GM12874 (cell line): Measurements from ENCODE around the gene CBFA2T3.

ENCODE experiments used
- TF ChIP-seq, protein P1 (sequence below): IDR thresholded peaks from 2 replicates; pipeline ENCODE4 v1.5.1; 2011; ENCODE audit warnings: low read depth, mild to moderate bottlenecking, control low read depth, low read length, moderate library complexity; ENCODE audit not compliant: insufficient read depth

The CBFA2T3 gene

DNA sequence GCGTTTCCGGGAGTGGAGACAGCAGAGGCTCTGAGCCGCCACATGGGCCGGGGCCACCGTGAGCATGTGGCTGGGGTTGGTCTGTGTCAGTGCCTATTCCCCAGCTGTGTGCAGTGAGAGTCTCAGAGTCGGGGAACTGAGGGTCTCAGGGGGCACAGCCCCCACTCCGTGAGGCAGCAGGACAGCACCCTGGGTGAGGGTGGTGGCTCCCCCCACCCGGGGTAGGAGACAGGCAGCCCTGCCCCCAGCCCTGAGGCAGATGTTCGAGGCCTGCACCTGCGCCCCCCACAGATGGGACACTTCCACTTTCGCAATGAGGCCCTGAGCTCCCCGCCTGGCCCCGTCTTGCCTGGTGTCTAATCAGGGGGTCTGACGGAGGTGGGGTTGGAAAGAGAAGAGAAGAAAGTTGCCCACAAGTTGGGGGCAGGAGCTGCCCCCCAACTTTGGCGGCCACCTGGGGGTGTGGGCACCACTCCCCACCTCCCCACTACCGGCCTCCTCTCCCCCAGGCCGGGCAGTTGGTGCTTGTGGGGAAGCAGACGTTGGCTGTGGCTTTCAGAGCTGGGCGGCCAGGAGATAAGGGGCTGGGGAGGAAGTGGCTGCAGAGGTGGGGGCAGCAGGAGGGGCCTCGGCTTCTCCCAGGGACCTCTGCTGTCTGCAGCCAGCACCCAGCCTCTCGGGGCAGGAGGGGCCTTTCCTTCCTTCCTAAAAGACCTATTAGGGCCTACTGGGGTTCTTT lies 1.8 kb upstream of the CBFA2T3 start:
- TF ChIP-seq, protein P1, sequence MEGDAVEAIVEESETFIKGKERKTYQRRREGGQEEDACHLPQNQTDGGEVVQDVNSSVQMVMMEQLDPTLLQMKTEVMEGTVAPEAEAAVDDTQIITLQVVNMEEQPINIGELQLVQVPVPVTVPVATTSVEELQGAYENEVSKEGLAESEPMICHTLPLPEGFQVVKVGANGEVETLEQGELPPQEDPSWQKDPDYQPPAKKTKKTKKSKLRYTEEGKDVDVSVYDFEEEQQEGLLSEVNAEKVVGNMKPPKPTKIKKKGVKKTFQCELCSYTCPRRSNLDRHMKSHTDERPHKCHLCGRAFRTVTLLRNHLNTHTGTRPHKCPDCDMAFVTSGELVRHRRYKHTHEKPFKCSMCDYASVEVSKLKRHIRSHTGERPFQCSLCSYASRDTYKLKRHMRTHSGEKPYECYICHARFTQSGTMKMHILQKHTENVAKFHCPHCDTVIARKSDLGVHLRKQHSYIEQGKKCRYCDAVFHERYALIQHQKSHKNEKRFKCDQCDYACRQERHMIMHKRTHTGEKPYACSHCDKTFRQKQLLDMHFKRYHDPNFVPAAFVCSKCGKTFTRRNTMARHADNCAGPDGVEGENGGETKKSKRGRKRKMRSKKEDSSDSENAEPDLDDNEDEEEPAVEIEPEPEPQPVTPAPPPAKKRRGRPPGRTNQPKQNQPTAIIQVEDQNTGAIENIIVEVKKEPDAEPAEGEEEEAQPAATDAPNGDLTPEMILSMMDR, result no peak

DNA sequence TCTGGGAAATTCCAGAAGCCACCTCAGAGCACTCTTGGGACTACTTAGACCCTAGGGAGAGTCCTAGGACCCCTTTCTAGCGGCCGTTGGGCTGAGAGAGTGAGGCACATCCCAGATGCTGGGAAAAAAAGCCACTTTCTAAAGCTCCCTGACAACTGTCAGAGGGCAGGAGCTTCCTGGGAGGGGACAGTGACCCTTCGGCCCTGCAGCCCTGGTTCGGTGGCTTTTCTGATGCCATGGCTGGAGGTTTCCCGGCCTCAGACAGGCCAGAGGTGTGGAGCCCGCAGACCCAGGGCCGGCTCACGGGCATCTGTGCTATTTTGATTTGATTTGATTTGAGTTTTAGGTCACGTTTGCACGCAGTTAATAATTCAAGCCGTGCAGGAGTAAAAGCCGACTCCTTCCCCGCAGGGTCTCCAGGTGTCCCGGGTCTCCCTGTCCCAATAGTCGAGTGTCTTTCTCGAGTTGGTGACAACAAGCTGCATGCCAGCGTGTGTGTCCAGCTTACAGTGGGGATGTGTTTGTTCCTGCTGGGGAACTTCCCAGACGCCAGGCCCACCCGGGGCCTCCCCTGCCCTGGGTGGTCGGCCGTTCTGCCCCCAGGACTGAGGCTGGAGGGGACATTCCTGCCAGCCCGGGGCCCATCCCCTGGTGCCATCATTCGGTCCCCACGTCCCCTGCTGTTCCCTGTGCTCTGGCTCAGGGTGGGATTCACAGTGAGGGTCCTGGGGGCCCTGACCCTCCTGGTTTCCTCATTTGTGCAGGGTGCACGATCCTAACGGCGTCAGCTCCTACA lies 1.0 kb upstream of the CBFA2T3 start:
- TF ChIP-seq, protein P1, result no peak

DNA sequence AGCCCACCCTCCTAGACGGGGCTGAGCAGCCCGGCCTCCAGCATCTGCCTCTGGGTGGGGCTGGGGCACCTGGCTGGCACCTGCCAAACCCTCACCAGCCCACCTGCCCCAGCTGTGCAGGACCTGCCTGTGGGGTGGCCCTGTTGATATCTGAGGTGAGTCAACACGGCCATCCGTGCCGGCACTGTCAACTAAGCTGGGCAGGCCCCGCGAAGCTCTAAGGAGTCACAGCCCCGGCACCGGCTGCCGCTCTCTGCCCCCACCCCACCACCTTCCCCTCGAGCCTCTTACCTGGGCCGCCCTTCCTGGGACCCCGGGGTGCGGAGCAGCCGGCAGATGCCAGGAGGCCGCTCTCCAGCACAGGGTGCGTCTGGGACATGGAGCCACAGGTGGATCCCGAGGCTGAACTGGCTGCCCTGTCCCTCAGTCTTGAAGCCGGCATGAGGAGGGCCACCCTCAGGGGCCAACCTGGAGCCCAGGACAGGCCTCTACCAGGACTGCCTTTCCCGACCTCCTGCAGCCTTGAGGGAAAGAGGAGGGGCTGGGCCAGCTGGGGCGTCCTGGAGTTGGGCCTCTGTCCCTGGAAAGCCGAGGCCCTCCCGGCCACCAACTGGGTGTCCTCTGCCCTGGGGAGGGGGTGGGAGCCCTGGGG lies 515 bp downstream of the CBFA2T3 start:
- TF ChIP-seq, protein P1, result no peak

DNA sequence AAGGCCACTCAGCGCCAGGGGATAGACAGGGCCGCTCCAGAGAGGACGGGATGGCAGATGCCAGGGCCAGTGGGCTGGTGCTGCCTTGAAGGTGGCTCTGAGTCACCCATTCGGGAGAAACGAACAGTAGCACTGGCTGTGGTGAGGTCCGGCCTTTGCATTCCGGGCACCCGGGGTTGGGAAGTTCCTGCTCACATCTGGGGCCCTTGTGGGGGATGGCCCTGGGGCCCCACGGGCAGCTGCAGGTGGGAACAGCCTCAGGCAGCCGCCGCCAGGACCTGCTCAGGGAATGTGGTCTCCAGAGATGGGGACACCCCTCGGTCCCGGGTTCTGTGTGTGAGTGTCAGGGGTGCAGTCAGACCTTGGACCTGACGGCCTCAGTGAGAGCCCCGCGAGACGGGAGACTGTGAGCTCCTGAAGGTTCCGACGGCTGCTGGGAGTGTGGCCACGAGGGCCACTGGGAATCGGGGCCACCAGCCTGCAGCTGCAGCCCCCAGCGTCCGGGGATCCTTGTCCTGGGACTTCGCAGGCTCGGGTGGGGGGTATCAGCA lies 1.4 kb downstream of the CBFA2T3 start:
- TF ChIP-seq, protein P1, result no peak

DNA sequence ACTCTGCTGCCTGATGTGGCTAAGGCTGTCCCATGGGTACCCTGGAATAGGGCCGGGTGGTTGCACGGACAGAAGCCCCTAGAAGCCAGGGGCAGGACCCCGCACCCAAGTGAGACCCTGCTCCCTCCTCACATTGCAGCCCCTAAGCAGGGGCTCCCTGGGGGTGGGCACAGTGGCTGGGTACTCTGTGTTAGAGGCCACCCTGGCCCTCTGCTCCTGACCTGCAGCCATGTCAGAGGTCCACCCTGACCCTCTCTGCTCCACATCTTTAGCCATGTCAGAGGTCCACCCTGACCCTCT lies 2.1 kb downstream of the CBFA2T3 start:
- TF ChIP-seq, protein P1, result no peak

DNA sequence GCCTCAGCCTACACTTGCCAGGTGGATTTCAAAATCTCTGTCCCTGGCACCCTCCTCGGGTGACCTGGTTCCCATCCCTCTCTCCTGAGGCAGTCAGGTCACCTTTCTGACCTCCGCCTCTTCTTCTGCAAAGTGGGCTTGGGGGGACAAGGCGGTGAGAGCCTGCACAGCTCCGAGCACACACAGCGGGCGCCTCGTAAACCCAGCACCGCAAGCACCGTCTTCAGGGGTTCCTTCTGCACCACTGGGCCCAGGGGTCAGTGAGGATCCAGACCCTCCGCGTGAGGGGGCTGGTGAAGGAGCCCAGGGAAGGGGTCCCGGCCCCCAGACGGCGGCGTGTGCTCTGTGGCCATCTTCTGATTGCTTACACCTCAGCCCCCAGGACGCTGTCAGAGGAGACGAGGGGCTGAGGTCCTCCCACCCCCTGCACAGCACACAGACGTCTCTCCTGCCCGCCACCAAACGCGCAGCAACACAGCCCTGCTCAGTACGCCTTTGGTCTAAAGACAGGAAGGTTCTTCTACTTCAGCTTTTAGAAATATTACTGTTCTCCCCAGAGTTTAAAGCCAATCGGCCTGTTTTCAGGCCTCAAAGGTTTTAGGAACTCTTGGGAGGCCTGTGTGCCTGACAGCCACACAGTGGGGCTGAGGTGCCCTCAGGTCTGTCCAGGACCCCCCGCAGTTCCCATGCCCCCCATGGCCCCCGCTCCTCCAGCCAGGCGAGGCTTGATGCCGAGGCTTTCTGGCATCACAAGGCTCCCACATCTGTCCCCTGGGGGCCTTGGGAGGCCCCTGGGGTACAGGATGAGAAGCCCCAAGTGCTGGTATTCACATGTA lies 2.7 kb downstream of the CBFA2T3 start:
- TF ChIP-seq, protein P1, result no peak
